Upper lobe of right lung (tissue), 1 donor: ENCODE results near the gene TBCB. TPM values are rescaled to one million over a fixed set of nuclear protein-coding genes. Genes with fewer than 3 reads are reported as not detected.
A peak's percentile ranks its signal among the peaks of the same experiment; 100 is the strongest.

Experiments used
- ATAC-seq: fragments of 200-7000 bp; cut with Tn5 transposase; one replicate; pipeline ENCODE4 v1.9.1; 2020; ENCODE audit warnings: mild to moderate bottlenecking, moderate library complexity
- DNase-seq: peaks from one replicate; pipeline ENCODE4 v3.0.0-alpha.2; 2020
- H3K27ac ChIP-seq: fragments of 200-600 bp; one replicate; pipeline ENCODE4 v1.8.0; 2022
- H3K27me3 ChIP-seq: fragments of 200-600 bp; one replicate; pipeline ENCODE4 v1.8.0; 2022; ENCODE audit warnings: mild to moderate bottlenecking
- H3K36me3 ChIP-seq: fragments of 200-600 bp; one replicate; pipeline ENCODE4 v1.8.0; 2022
- H3K4me1 ChIP-seq: fragments of 200-600 bp; one replicate; pipeline ENCODE4 v1.8.0; 2022
- H3K4me3 ChIP-seq: fragments of 200-600 bp; one replicate; pipeline ENCODE4 v1.8.0; 2022; ENCODE audit warnings: mild to moderate bottlenecking
- H3K9me3 ChIP-seq: fragments of 200-600 bp; one replicate; pipeline ENCODE4 v1.8.0; 2022
- intact Hi-C: fragments of 100-400 bp; cut with DNase I; formaldehyde crosslinking; loops from one replicate; pipeline ENCODE4 v1.11.0; 2022
- total RNA-seq: library from RNA; stranded (reverse); fragmentation: NEBNext Ultra II Directional; extraction: Animal tissue kit (Norgen Biotek cat#: 25700); gene quantifications from one replicate; pipeline ENCODE4 v1.2.1, GENCODE V29; 2021
- TF ChIP-seq, protein P1 (sequence below): fragments of 200-600 bp; IDR thresholded peaks from one replicate; pipeline ENCODE4 v1.8.0; 2022; ENCODE audit warnings: antibody characterized with exemption
- donor health status: DM: no; HTN: yes; CAD: no; lungs with severe emphysema.

TBCB gene
- total RNA-seq, 1 donor from 2014 or later: 82.2 TPM

DNA sequence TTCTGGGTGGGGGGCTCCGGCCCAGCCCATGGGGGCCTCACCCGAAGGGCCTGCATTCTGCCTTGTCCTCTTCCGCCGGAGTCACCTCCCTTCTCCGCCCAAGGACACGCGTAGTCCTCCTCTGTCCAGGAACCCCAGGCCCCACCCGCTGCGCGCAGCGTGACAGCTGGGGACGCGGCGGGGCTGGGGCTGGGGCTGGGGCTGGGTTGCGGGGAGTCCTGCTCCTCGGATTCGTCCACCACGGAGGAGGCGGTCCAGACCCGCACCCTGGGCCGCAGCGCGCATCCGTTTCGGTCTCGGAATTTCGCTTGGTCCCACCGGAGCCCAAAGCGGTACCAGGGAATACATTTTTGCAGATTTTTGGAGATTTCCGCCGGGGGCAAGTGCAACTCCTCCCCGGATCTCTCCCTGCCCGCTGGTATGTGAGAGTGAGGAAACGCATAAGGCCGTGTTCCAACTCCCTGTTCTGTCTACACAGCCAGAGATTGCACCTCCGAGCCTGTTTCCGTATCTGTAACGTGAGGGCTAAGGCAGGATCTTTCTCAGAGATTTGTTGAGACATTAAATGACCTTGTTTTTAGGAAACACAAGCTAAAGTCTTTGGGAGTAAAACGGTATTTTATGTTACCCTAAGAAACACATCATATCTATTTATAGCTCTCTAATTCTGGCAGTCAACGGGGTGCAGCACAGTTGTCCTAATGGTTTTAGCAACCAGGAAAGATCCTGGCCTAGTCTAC is 37.3 kb downstream of the TBCB start, which contains the start of gene COX7A1:
COX7A1 (minus strand) TSS at position 96 of the 740 bp plus-strand sequence; CDS start at position 56, 40 bp downstream.
- peak within 1 kb of the TSS; percentile 58 for H3K4me3 ChIP-seq
- intact Hi-C loops: no loop called here
- ATAC-seq (peak; percentile 78), DNase-seq (peak; percentile 75)
- H3K4me1 ChIP-seq: peaks cover 7% of the 10 kb centered on the region
- H3K36me3 ChIP-seq: peaks cover 35% of the 10 kb centered on the region
- TF ChIP-seq, protein P1, sequence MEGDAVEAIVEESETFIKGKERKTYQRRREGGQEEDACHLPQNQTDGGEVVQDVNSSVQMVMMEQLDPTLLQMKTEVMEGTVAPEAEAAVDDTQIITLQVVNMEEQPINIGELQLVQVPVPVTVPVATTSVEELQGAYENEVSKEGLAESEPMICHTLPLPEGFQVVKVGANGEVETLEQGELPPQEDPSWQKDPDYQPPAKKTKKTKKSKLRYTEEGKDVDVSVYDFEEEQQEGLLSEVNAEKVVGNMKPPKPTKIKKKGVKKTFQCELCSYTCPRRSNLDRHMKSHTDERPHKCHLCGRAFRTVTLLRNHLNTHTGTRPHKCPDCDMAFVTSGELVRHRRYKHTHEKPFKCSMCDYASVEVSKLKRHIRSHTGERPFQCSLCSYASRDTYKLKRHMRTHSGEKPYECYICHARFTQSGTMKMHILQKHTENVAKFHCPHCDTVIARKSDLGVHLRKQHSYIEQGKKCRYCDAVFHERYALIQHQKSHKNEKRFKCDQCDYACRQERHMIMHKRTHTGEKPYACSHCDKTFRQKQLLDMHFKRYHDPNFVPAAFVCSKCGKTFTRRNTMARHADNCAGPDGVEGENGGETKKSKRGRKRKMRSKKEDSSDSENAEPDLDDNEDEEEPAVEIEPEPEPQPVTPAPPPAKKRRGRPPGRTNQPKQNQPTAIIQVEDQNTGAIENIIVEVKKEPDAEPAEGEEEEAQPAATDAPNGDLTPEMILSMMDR: no peak
- H3K27ac ChIP-seq: peak within 1 kb of the TSS; percentile 95
- no peaks in the 10 kb centered on the region for H3K9me3 ChIP-seq
- no peaks in the 10 kb centered on the region for H3K27me3 ChIP-seq

GRCh38 chr19:36153126-36153525 is 37.9 kb downstream of the TBCB start:
- intact Hi-C loops: no loop called here
- ATAC-seq: no peak
- TF ChIP-seq, protein P1: no peak

DNA sequence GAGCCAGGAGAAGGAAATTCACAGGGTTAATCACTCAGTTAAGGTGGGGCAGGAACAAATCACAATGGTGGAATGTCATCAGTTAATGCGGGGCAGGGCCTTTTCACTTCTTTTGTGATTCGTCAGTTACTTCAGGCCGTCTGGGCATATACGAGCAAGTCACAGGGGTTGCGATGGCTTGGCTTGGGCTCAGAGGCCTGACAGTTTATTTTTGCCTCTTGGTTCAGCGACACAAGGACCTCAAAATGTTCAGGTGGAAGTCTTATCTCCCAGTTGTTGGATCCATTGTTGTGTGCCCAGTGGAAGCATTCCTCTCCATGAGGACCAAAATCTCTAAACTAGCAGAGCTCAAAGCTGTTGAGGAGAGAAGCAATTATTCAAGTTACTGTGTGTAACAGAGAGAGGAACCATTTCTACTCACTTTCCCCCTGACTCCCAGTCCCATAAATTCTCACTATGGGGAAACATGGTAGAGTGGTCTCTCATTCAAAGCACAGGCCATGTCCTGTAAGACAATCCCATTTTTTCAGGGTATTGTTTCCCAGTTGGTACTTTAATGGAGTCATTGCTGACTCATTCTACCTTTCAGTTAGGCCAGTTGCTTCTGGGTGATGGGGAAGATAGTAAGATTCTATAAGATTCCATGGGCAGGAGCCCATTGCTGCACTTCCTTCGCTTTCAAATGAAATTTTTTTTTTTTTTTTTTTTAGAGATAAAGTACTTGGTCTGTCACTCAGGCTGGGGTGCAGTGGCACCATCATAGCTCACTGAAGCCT is 45.7 kb downstream of the TBCB start:
- H3K9me3 ChIP-seq: no peaks in the 10 kb centered on the region
- H3K4me3 ChIP-seq: no peak overlapping the region
- no peaks in the 10 kb centered on the region for H3K4me1 ChIP-seq
- TF ChIP-seq, protein P1: no peak
- no peak overlapping the region for H3K27ac ChIP-seq
- H3K27me3 ChIP-seq: no peaks in the 10 kb centered on the region
- H3K36me3 ChIP-seq: peaks cover 5% of the 10 kb centered on the region
- ATAC-seq (no peak), DNase-seq (no peak)
- intact Hi-C loops: no loop called here

More at GRCh38 chr19:36153126-36153525, 37.9 kb downstream of the TBCB start:
- no peak for DNase-seq
- Histone ChIP-seq H3K27ac (peak overlapping the region; percentile 95), H3K4me1 (peaks cover 7% of the 10 kb centered on the region), H3K4me3 (peak overlapping the region; percentile 58), H3K9me3 (no peaks in the 10 kb centered on the region), H3K36me3 (peaks cover 29% of the 10 kb centered on the region), H3K27me3 (no peaks in the 10 kb centered on the region)

- Histone ChIP-seq H3K9me3 (no peaks in the 10 kb centered on the region), H3K4me1 (no peaks in the 10 kb centered on the region), H3K36me3 (peaks cover 9% of the 10 kb centered on the region), H3K27ac (no peak overlapping the region), H3K27me3 (no peaks in the 10 kb centered on the region), H3K4me3 (no peak overlapping the region)
- no peak for DNase-seq
- no peak for ATAC-seq
- TF ChIP-seq, protein P1: no peak
- intact Hi-C loops: no loop called here
Observed at GRCh38 chr19:36163813-36164212, 48.5 kb downstream of the TBCB start.

- Histone ChIP-seq H3K4me1 (peaks cover 3% of the 10 kb centered on the region), H3K27ac (peak overlapping the region; percentile 70), H3K36me3 (peaks cover 9% of the 10 kb centered on the region), H3K9me3 (no peaks in the 10 kb centered on the region), H3K4me3 (no peak overlapping the region), H3K27me3 (no peaks in the 10 kb centered on the region)
- ATAC-seq (peak; percentile 38), DNase-seq (no peak)
- intact Hi-C loops: loop anchor here (5.0 kb wide), 1 partner anchor 42 kb away; no protein-coding TSS in a partner anchor
- TF ChIP-seq, protein P1: no peak
Observed at GRCh38 chr19:36169084-36169760, 54.0 kb downstream of the TBCB start.
